NCI-H460 (cell line): ENCODE results near the gene MRPS7. TPM values are rescaled to one million over a fixed set of nuclear protein-coding genes. Genes with fewer than 3 reads are reported as not detected.
"Not testable (repeated sequence)": the region's sequence is repeated elsewhere in the genome, so short reads cannot be mapped to it uniquely, and the experiment has no call there.

Experiments
- DNase-seq: peaks from one replicate; pipeline ENCODE4 v3.0.0-alpha.2; 2016; ENCODE audit warnings: low read depth; ENCODE audit errors: extremely low read depth
- total RNA-seq: library from RNA; depleted of rRNA; stranded (reverse); fragments of >200 nt; shearing (Covaris generic); gene quantifications from 2 replicates; pipeline ENCODE4 v1.2.3, GENCODE V29; 2014

MRPS7 gene
- total RNA-seq, 1 experiment from 2014 or later, result 89.4 TPM

DNA sequence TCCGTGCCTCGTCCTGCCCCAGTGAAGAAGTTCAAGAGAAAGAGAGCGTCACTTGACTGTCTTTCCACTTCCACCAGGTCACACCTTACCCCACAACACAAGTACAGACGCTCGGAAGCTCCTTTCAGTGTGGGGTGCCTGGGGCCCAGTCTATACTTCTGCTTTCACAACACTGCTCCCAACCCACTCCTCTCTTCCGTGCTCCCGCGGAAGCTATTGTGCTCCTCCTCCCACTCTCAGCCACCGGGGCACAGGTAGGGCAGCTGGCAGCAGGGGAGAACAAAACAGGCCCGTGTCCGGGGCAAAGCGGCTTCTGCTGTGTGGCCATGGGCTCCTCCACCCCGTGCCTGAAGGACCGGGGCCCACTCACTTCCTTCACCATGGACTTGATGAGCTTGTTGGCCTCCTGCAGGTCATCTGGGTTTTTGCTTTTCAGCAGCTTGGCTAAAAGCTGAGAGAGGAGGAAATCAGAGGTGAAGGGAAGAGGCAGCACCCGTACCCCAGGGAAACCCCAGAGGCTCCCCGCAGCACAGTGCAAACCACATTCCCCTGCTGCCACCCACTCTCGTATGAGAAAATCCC is 19.1 kb upstream of the MRPS7 start:
- DNase-seq, result no peak

GRCh38 chr17:75244133-75244866 is 17.4 kb upstream of the MRPS7 start:
- no peak for DNase-seq

GRCh38 chr17:75245011-75245410 is 16.7 kb upstream of the MRPS7 start:
- DNase-seq, result no peak

DNA sequence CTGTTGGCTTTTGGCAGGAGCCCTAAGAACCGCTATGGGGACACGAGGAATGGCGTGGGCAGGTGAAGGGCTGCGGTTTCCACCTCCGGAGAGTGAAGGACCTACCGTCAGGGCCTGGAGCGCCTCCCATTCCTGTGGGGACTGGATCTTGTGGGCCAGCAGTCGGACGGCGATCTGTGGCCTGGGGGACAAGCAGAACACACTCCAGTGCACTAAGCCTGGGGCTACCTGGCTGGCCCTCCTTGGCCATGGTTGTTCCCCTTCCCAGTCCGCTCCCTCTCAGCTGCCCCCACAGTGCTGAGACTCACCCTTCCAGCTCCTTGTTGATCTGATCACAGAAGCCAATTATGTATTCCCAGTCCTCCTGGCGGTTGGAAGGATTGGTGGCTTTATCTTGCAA is 15.3 kb upstream of the MRPS7 start:
- no peak for DNase-seq

DNA sequence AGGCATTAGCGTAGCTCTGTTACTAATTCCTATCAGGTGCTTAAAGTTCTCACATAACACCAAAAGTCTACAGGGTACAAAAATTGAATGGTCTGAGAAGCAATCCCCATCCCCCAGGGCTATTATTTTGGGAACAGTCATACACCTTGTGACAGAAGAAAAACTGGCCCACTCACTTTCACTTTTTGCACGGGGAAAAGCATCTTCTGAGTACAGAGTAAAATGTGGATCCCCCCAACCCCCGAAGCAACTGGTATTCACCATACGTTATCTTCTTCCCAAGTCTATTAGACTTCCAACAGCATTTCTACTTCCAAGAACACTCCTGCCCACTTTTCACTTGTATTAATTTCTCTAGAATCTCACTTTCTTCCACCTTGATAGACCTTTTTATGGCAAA is 12.1 kb upstream of the MRPS7 start:
- no peak for DNase-seq

- no peak for DNase-seq
Measured at GRCh38 chr17:75250009-75250471, 11.6 kb upstream of the MRPS7 start.

- no peak for DNase-seq
Measured at GRCh38 chr17:75252039-75252816, 9.5 kb upstream of the MRPS7 start.

- not testable (repeated sequence) for DNase-seq
Measured at GRCh38 chr17:75255954-75256698, 5.6 kb upstream of the MRPS7 start.

DNA sequence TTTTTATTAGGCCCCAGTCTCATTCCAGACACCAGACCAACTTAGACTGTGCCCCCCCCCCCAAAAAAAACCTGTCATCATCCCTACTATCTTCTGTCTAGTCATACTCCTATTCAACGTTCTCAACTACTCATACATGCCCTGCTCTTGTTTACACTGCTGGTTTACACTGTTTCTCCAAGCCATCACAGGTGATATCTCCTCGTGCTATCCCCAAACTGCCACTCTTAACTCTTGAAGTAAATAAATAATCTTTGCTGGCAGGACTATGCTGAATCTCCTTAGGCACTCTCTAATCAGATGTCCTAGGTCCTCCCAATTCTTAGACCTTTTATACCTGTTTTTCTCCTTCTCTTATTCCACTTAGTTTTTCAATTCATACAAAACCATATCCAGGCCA is 4.5 kb upstream of the MRPS7 start:
- not testable (repeated sequence) for DNase-seq

DNA sequence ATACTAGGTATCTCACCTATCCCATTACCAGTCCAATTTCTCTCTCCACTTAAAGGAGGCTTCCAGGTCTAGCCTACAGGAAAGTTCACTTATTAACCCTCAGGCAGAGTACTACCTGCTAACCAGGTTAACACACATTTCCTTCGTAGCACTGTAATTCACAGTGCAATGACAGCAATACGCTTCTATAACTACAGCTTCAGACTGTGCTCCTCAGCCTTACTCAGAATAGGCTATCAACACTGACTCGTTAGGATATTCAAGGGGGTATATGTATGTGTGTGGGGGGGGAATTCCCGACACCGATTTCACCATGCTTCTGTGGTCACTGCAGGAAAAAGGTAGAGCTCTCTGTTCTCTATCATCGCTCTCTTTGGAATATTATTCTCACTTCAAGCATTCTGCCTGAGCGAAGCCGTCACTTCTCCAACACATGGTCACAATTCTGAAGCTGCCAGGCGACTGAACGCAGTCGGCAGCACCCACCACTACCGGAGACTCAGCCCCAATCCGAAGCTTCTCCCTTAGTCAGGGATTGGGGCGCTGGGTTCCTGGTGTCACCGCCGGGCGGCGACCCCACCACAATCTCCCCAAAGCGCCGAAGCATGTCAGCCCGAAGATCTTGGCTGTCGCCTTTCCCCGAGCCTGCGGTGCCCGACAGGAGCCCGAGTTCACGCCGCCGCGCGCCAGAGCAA is 891 bp upstream of the MRPS7 start:
- no peak for DNase-seq

GRCh38 chr17:75262112-75262606 is 480 bp downstream of the MRPS7 start:
- DNase-seq, result no peak

DNA sequence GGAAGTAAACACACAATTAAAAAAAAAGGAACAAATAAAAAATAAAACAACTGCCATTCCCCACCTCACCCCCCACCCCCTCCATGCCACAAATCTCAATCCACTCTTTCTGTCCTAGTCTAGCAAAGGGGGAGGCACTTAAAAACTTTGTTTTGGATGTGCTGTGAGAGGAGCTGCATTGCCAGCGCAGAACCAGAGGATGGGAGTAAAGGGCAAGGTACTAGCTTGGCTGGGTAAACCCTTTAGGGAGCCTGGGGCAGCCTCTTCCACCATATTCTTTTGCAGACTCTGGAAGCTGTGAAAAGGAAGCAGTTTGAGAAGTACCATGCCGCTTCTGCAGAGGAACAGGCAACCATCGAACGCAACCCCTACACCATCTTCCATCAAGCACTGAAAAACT is 1.4 kb downstream of the MRPS7 start:
- no peak for DNase-seq

DNA sequence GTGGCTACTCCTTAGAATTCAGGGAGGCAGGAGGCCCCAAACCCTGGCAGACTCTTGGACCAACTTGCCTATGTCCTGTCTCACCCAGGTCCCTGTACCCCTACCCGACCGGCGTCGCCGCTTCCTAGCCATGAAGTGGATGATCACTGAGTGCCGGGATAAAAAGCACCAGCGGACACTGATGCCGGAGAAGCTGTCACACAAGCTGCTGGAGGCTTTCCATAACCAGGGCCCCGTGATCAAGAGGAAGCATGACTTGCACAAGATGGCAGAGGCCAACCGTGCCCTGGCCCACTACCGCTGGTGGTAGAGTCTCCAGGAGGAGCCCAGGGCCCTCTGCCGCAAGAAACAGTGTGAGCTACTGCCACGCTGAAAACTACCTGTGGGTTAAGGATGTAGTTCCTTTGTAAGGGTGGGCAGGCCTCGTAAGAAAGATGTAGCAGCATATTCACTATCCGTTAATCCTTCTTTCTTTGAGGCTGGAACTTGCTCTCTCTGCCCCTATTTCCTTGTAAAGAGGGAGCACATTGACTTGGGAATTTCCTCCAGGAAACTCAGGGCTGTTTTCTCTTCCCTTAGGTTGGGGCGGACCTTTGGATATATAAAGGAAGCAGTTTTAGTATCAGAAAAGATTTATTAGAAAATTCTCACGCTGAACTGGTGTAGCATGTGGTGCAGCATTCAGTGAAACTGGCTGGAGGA is 4.1 kb downstream of the MRPS7 start:
- DNase-seq, result no peak

DNA sequence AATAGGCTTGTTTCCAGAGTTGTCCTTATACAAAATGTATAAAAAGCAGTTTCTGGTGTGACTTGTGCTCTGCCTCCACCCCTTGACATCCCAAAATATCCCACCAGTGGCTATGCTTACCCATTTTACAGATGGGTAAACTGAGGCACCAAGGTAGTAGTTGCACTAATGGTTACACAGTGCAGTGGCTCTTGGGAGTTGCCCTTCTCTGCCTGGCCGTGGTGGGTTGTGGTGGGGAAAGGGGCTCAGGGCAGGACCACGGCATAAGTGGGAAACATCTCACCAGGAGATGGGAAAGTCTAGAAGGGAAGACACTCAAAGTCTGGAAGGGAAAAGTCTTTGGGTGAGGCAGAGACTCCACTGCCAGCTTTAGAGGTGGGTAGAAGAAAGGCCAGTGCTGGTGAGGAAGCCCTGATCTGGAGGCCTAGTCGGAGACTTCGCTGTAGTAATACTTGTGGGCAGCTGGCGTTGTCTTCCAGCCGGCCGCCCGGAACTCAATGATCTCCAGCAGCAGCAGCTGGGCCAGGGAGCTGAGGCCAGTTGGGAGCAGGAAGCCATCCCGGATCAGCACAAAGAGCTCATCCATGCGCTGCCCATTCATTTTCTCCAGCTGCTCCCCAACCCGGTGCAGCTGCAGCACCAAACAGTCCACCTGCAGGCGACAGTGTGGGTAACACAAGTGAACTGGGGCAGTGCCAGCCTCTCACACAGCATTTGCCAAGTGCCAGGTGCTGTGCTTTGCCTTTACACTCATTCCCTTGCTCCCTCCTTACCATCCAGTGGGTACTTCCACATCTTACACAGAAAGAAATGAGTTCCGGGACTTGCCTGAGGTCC is 4.9 kb downstream of the MRPS7 start:
- no peak for DNase-seq

DNA sequence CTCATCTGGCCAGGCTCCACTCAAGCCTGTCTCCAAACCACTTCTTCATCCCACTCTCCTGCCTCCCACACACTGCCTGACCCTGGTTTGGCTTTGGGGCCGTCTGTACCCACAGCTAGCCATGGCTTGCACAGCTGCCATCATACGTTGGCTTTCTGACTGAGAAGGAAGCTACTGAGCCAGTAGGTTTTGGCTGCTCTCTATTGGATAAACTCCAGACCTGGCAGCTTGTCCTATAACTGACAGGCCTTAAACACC is 5.4 kb downstream of the MRPS7 start:
- no peak for DNase-seq

- DNase-seq, result peak; percentile 15
Measured at GRCh38 chr17:75267411-75268232, 5.9 kb downstream of the MRPS7 start.

DNA sequence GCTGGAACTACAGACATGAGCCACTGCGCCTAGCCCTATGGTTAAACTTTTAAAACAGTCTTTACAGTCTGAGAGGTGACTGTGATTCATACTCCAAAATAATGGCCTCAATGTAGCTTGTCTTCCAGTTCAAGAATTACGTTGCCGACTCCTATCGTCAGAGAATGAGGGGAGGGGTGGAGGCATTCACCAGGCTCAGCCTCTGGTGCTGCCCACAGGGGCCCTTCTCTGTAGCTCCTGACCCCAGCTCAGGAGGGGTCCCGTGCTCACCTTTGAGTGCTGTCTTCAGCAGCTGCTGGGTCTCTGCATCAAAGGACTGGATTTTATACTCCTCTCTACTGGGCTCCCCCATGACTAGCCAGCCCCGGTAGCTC is 8.2 kb downstream of the MRPS7 start:
- DNase-seq, result no peak
